MM.1S (cell line): ENCODE measurements around the gene EEF2K.

Experiments used
- CTCF ChIP-seq: fragments of 300-600 bp; sonication (generic); IDR thresholded peaks from 2 replicates; pipeline ENCODE4 v1.5.1; 2016; ENCODE audit warnings: antibody characterized with exemption, low read length, mixed read lengths
- EZH2 ChIP-seq: fragments of 300-600 bp; sonication (generic); optimal IDR thresholded peaks from 2 replicates; pipeline ENCODE3; 2017; ENCODE audit warnings: low read depth, mild to moderate bottlenecking, antibody characterized with exemption, low read length, mixed read lengths

GRCh38 chr16:22320572-22321339 lies 114.7 kb downstream of the EEF2K start:
- TF ChIP-seq CTCF (no peak), EZH2 (no peak)
